Measurements from ENCODE around the gene SGCD.

The SGCD gene

GRCh38 chr5:156351423-156351822, 24.5 kb downstream of the SGCD start:
- TF ChIP-seq, protein P1, sequence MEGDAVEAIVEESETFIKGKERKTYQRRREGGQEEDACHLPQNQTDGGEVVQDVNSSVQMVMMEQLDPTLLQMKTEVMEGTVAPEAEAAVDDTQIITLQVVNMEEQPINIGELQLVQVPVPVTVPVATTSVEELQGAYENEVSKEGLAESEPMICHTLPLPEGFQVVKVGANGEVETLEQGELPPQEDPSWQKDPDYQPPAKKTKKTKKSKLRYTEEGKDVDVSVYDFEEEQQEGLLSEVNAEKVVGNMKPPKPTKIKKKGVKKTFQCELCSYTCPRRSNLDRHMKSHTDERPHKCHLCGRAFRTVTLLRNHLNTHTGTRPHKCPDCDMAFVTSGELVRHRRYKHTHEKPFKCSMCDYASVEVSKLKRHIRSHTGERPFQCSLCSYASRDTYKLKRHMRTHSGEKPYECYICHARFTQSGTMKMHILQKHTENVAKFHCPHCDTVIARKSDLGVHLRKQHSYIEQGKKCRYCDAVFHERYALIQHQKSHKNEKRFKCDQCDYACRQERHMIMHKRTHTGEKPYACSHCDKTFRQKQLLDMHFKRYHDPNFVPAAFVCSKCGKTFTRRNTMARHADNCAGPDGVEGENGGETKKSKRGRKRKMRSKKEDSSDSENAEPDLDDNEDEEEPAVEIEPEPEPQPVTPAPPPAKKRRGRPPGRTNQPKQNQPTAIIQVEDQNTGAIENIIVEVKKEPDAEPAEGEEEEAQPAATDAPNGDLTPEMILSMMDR (IDR thresholded peaks at IDR 0.05; ENCODE audit: low read depth, low read length): no peak
- DNase-seq (ENCODE audit: low read depth, low spot score): no peak
- H3K4me3 ChIP-seq (ENCODE audit: low read depth, low read length): no peak overlapping the region
- in situ Hi-C loops (cut with HindIII; ENCODE audit: low sequenced_read_pairs): no loop called here

DNA sequence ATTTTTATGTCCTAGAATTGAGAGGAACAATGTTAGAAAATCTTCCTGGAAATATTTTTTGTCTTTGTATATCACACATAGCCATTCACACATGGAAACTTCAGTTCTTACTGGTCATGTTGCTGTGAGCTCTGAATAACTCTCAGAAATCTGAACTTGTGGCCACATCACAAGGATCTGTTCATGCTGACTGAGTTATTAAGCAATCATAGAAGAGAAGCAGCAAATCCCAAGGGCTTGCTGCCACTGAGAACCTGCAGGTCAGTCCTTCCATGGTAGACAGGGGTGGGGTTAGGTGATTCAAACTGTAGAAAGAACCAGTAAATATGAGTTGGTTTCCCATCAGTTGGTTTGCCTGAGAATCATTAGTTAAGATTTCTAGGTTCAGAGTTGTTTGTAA, 27.6 kb downstream of the SGCD start:
- TF ChIP-seq, protein P1 (IDR thresholded peaks at IDR 0.05; ENCODE audit: low read depth, low read length): no peak

DNA sequence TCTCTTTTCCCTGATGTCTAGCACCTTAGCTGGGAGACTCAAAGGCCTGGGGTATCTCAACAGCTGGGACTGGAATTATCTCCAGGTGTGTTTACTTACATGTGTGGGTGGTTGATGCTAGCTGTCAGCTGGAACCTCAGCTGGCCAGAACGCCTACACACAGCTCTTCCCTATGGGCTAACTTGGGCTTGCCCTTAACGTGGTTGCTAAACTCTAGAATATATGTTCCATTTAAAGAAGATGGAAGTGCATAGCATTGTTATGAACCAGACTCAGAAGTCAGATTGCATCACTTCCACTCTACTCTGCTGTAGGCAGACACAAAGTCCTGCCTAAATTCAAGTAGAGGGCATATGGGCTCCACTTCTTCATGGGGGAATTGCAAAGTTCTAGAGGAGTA, 29.3 kb downstream of the SGCD start:
- in situ Hi-C loops (cut with HindIII; ENCODE audit: low sequenced_read_pairs): no loop called here
- TF ChIP-seq, protein P1 (IDR thresholded peaks at IDR 0.05; ENCODE audit: low read depth, low read length): no peak
- no peak overlapping the region for H3K4me3 ChIP-seq (ENCODE audit: low read depth, low read length)
- no peak for DNase-seq (ENCODE audit: low read depth, low spot score)

More for the DNA sequence above, 27.6 kb downstream of the SGCD start:
- no peak overlapping the region for H3K4me3 ChIP-seq (ENCODE audit: low read depth, low read length)
- in situ Hi-C loops (cut with HindIII; ENCODE audit: low sequenced_read_pairs): no loop called here
- no peak for DNase-seq (ENCODE audit: low read depth, low spot score)

- in situ Hi-C loops (cut with HindIII; ENCODE audit: low sequenced_read_pairs): no loop called here
- DNase-seq (ENCODE audit: low read depth, low spot score): peak; percentile 41
- H3K4me3 ChIP-seq (ENCODE audit: low read depth, low read length): no peak overlapping the region
- TF ChIP-seq, protein P1 (IDR thresholded peaks at IDR 0.05; ENCODE audit: low read depth, low read length): no peak
These were observed 32.5 kb downstream of the SGCD start for GRCh38 chr5:156359476-156359875.

DNA sequence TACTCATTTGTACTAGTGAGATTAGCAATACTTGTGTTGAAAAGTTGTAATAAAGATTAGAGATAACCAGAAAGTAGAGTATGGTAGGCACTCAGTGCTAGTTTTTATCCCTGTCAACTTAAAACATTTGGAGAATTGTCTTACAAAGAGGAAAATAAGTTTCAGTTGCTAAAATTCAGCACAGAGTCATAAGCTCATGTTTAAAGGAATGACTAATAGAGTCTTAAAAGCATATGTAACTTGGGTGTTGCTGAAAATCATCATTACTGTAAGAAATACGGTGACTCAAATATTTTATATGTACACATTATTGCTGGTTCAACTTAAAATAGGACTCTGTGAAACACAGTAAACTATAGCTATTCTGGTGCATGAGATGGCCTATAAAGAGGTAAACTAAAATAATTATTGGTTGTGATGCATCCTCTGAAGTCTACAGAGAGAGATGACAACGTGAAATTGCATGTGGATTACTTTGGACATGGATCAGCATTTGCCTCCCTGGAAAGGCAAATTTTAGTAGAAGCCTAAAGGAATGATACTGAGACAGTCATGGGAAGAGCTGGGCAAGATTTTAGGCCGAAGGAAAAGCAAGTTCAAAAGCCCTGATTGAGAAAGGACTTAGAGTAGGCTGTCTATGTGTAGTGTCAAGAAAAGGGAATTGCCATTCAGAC, 34.6 kb downstream of the SGCD start:
- in situ Hi-C loops (cut with HindIII; ENCODE audit: low sequenced_read_pairs): no loop called here
- DNase-seq (ENCODE audit: low read depth, low spot score): no peak
- TF ChIP-seq, protein P1 (IDR thresholded peaks at IDR 0.05; ENCODE audit: low read depth, low read length): no peak
- H3K4me3 ChIP-seq (ENCODE audit: low read depth, low read length): no peak overlapping the region

DNA sequence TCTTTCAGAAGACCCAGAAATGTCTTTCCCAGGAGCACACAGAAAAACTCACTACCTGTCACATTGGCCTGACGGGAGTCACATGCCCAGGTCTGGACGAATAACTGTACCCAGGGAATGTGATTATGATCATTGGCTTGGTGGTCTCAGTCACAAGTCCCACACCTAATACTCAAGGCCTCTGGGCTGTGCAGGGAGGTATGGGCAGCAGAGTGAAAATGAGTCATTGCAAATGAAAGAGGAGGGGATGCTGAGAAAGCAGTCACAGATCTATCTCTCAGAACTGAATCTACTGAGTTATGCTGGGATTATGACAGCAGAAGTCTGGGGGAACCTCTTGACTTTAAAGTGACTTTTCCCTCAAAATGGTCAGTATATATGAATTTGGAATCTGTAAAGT, 36.9 kb downstream of the SGCD start:
- no peak for DNase-seq (ENCODE audit: low read depth, low spot score)
- TF ChIP-seq, protein P1 (IDR thresholded peaks at IDR 0.05; ENCODE audit: low read depth, low read length): no peak
- H3K4me3 ChIP-seq (ENCODE audit: low read depth, low read length): no peak overlapping the region
- in situ Hi-C loops (cut with HindIII; ENCODE audit: low sequenced_read_pairs): no loop called here

All from astrocyte of the spinal cord (primary cell).